NCI-H1694 treated with DMSO at 0.1 percent for 48 hours (cell line): Measurements from ENCODE around the gene PSRC1.
"Not testable (repeated sequence)": the region's sequence is repeated elsewhere in the genome, so short reads cannot be mapped to it uniquely, and the experiment has no call there.

Experiments used
- DNase-seq: peaks from one replicate; lab custom pipeline; 2025; lab: John Stamatoyannopoulos, UW

PSRC1 gene

GRCh38 chr1:109282952-109283747 is at the start of gene PSRC1:
Gene PSRC1 (minus strand): TSS chr1:109283145.
- DNase-seq, result peak; percentile 97

- DNase-seq, result no peak
These were observed 48.2 kb upstream of the PSRC1 start for GRCh38 chr1:109331113-109331512.

- no peak for DNase-seq
These were observed 44.3 kb upstream of the PSRC1 start for GRCh38 chr1:109327285-109327684.

- no peak for DNase-seq
These were observed 40.0 kb upstream of the PSRC1 start for GRCh38 chr1:109322974-109323373.

- no peak for DNase-seq
These were observed 36.2 kb upstream of the PSRC1 start for GRCh38 chr1:109319114-109319513.

- no peak for DNase-seq
These were observed 33.6 kb upstream of the PSRC1 start for GRCh38 chr1:109316506-109316905.

GRCh38 chr1:109315288-109315687 is 32.3 kb upstream of the PSRC1 start:
- DNase-seq, result no peak

- DNase-seq, result no peak
These were observed 31.9 kb upstream of the PSRC1 start for GRCh38 chr1:109314795-109315194.

GRCh38 chr1:109312978-109313775 is 30.2 kb upstream of the PSRC1 start:
- peak; percentile 88 for DNase-seq

GRCh38 chr1:109312246-109312645 is 29.3 kb upstream of the PSRC1 start:
- DNase-seq, result peak; percentile 81

- no peak for DNase-seq
These were observed 26.4 kb upstream of the PSRC1 start for GRCh38 chr1:109309347-109309746.

- peak; percentile 52 for DNase-seq
These were observed 24.5 kb upstream of the PSRC1 start for GRCh38 chr1:109307274-109308021.

GRCh38 chr1:109306832-109307273 is 23.9 kb upstream of the PSRC1 start, which contains the start of gene MYBPHL:
Gene MYBPHL (minus strand): TSS chr1:109307011. CDS start chr1:109306991, 20 bp downstream.
- DNase-seq, result no peak

GRCh38 chr1:109305991-109306390 is 23.0 kb upstream of the PSRC1 start:
- DNase-seq, result not testable (repeated sequence)

- peak; percentile 24 for DNase-seq
These were observed 21.4 kb upstream of the PSRC1 start for GRCh38 chr1:109304226-109304920.

GRCh38 chr1:109301874-109302273 is 18.9 kb upstream of the PSRC1 start:
- DNase-seq, result no peak

GRCh38 chr1:109300650-109301151 is 17.8 kb upstream of the PSRC1 start:
- no peak for DNase-seq

- DNase-seq, result no peak
These were observed 16.8 kb upstream of the PSRC1 start for GRCh38 chr1:109299558-109300343.

- no peak for DNase-seq
These were observed 16.0 kb upstream of the PSRC1 start for GRCh38 chr1:109298666-109299557.

GRCh38 chr1:109296782-109297181 is 13.8 kb upstream of the PSRC1 start:
- peak; percentile 65 for DNase-seq
